GM12892 (cell line): ENCODE data around the gene SEPTIN1.

Source experiments
- POLR2A ChIP-seq: IDR thresholded peaks from 2 replicates; pipeline ENCODE4 v1.6.1; 2011; ENCODE audit warnings: low read depth, low read length, control low read depth
- POLR2AphosphoS5 ChIP-seq: IDR thresholded peaks from 2 replicates; pipeline ENCODE4 v1.6.1; 2011; ENCODE audit warnings: low read depth, low read length, control low read depth
- TAF1 ChIP-seq: IDR thresholded peaks from 2 replicates; pipeline ENCODE4 v1.6.1; 2011; ENCODE audit warnings: low read depth, mild to moderate bottlenecking, control low read depth, low read length, borderline replicate concordance

DNA sequence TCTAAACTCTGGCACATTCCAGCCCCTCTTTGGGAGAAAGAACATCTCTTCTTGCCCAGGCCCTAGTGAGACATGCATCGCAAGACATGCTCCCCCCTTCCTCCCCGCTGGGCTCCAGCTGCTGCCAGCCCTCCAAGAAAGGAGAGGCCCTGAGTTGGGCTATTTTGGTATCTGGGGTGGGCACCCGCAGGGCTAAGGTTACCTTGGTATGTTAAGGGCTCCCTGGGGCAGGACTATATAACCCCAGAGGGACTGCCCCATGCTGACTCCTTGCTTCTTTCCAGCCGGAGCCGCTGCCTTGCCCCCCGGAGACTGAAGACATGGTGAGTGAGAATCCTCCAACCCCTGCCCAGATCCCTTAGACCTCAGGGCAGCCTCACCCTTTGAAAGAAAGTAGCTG is 7.8 kb downstream of the SEPTIN1 start, which contains the start of gene MYL11:
- no peak for TF ChIP-seq POLR2A
- TF ChIP-seq POLR2AphosphoS5: no peak
- TF ChIP-seq TAF1: no peak
